Neural progenitor cell (in vitro differentiated cells): ENCODE results near the gene CASP7.

Experiments used
- CTCF ChIP-seq: fragments of 200-600 bp; sonication (generic); IDR thresholded peaks from 2 replicates; pipeline ENCODE4 v1.5.1; 2017; ENCODE audit warnings: antibody characterized with exemption, mild to moderate bottlenecking
- EZH2 ChIP-seq: fragments of 200-600 bp; sonication (generic); IDR thresholded peaks from 2 replicates; pipeline ENCODE4 v1.6.1; 2017; ENCODE audit warnings: antibody characterized with exemption, mild to moderate bottlenecking, moderate library complexity
- EZH2phosphoT487 ChIP-seq: fragments of 200-600 bp; sonication (generic); IDR thresholded peaks from 2 replicates; pipeline ENCODE4 v1.6.1; 2017; ENCODE audit warnings: antibody characterized with exemption

- no peak for TF ChIP-seq EZH2
- TF ChIP-seq CTCF, result no peak
- TF ChIP-seq EZH2phosphoT487, result no peak
Observed at GRCh38 chr10:113665806-113666354, 13.8 kb upstream of the CASP7 start.
